Right cardiac atrium (tissue), 5 donors: Measurements from ENCODE around the gene TMEM178B. TPM values are rescaled to one million over a fixed set of nuclear protein-coding genes. Genes with fewer than 3 reads are reported as not detected.

ENCODE experiments used
- ATAC-seq, 2 donors: fragments of 200-7000 bp; cut with Tn5 transposase; one replicate each; pipeline versions ENCODE4 v1.8.0 to v1.9.1; 2020; ENCODE audit warnings: moderate library complexity in 2 of 2, mild to moderate bottlenecking in 1 of 2
- DNase-seq, 3 donors: peaks; one replicate each; pipeline ENCODE4 v3.0.0-alpha.2; 2020
- H3K27ac ChIP-seq: one replicate; pipeline ENCODE4 v1.5.1; 2013; ENCODE audit warnings: mild to moderate bottlenecking, low read length, control low read depth, moderate library complexity
- H3K27me3 ChIP-seq: one replicate; pipeline ENCODE4 v1.6.1; 2013; ENCODE audit not compliant: control insufficient read depth, insufficient read depth
- H3K4me1 ChIP-seq: one replicate; pipeline ENCODE4 v1.6.1; 2013; ENCODE audit warnings: low read length; ENCODE audit not compliant: control insufficient read depth, insufficient read depth
- H3K4me3 ChIP-seq: one replicate; pipeline ENCODE4 v1.5.1; 2013; ENCODE audit warnings: low read length, control low read depth
- H3K9me3 ChIP-seq: one replicate; pipeline ENCODE4 v1.6.1; 2013; ENCODE audit warnings: low read length; ENCODE audit not compliant: control insufficient read depth
- WGBS: extraction: QIAGEN DNeasy Blood & Tissue Kit; methylation state at CpG from one replicate; pipeline ENCODE4 v1.1.7; 2013; 5-methylcytosine and 5-hydroxymethylcytosine counted together
- intact Hi-C, 4 donors: fragments of 100-400 bp; cut with DNase I; formaldehyde crosslinking; loops; one replicate each; pipeline versions ENCODE4 v1.11.0 to v1.14.0; 2022 to 2023
- polyA plus RNA-seq: library from polyadenylated mRNA; stranded (reverse); fragments of 200-250 nt; gene quantifications from one replicate; pipeline ENCODE4 v1.2.3, GENCODE V29; 2013
- total RNA-seq, 4 donors: library from RNA; stranded (reverse); fragmentation: NEBNext Ultra II Directional; extraction: Animal tissue kit (Norgen Biotek cat#: 25700); gene quantifications; one replicate each; pipeline ENCODE4 v1.2.1, GENCODE V29; 2021
- donor health status: healthy with polysubstance abuse.
- donor health status: DM: no; HTN: yes; CAD: no.
- donor health status: DM: no; HTN: no; CAD: no.
- donor health status: DM: no; HTN: yes; CAD: no; lungs with severe emphysema.
- donor health status: DM: yes; HTN: yes; CAD: no.

Gene TMEM178B
- total and polyA plus RNA-seq, 5 donors = 13.3 to 49.6 (median 35.0) TPM

GRCh38 chr7:141295367-141295895, 221.6 kb downstream of the TMEM178B start:
- Histone ChIP-seq H3K27ac (no peak overlapping the region), H3K4me1 (peaks cover 4% of the 10 kb centered on the region), H3K4me3 (no peak overlapping the region), H3K27me3 (no peaks in the 10 kb centered on the region), H3K9me3 (no peaks in the 10 kb centered on the region)
- ATAC-seq (no peak), DNase-seq (no peak)
- 32% methylated on average over 2 of the region's 2 CpGs for WGBS
- intact Hi-C loops = no loop called here

- intact Hi-C loops = no loop called here
- DNase-seq (no peak), ATAC-seq (no peak)
- Histone ChIP-seq H3K4me3 (no peak overlapping the region), H3K27me3 (no peaks in the 10 kb centered on the region), H3K9me3 (no peaks in the 10 kb centered on the region), H3K27ac (peak overlapping the region; percentile 64), H3K4me1 (peaks cover 4% of the 10 kb centered on the region)
- 58% methylated on average over 2 of the region's 2 CpGs for WGBS
Measured at GRCh38 chr7:141300816-141301215, 227.0 kb downstream of the TMEM178B start.

GRCh38 chr7:141301544-141301943, 227.7 kb downstream of the TMEM178B start:
- ATAC-seq = peak; percentile 84 to 87
- peaks cover 4% of the 10 kb centered on the region for H3K4me1 ChIP-seq
- H3K4me3 ChIP-seq = no peak overlapping the region
- intact Hi-C loops = no loop called here
- DNase-seq = peak in 2 of 3 donors; percentile 15 to 54
- WGBS = 54% methylated on average over 8 of the region's 8 CpGs
- no peaks in the 10 kb centered on the region for H3K27me3 ChIP-seq
- H3K9me3 ChIP-seq = no peaks in the 10 kb centered on the region
- peak overlapping the region; percentile 97 for H3K27ac ChIP-seq

GRCh38 chr7:141302617-141303016, 228.8 kb downstream of the TMEM178B start:
- Histone ChIP-seq H3K27ac (peak overlapping the region; percentile 97), H3K27me3 (no peaks in the 10 kb centered on the region), H3K4me3 (no peak overlapping the region), H3K4me1 (peaks cover 4% of the 10 kb centered on the region), H3K9me3 (no peaks in the 10 kb centered on the region)
- DNase-seq (peak in 1 of 3 donors; percentile 32), ATAC-seq (peak; percentile 89)
- 78% methylated on average over 3 of the region's 3 CpGs for WGBS
- intact Hi-C loops = no loop called here

- ATAC-seq = no peak
- 66% methylated on average over 2 of the region's 2 CpGs for WGBS
- Histone ChIP-seq H3K4me1 (peaks cover 4% of the 10 kb centered on the region), H3K27me3 (no peaks in the 10 kb centered on the region), H3K27ac (peak overlapping the region; percentile 4), H3K4me3 (no peak overlapping the region), H3K9me3 (no peaks in the 10 kb centered on the region)
- intact Hi-C loops = no loop called here
- DNase-seq = no peak
Measured at GRCh38 chr7:141304291-141304690, 230.4 kb downstream of the TMEM178B start.

- intact Hi-C loops = no loop called here
- 79% methylated on average over 4 of the region's 4 CpGs for WGBS
- ATAC-seq (no peak), DNase-seq (no peak)
- H3K4me3 ChIP-seq = no peak overlapping the region
- peaks cover 3% of the 10 kb centered on the region for H3K4me1 ChIP-seq
- H3K27ac ChIP-seq = peak overlapping the region; percentile 78
- no peaks in the 10 kb centered on the region for H3K9me3 ChIP-seq
- no peaks in the 10 kb centered on the region for H3K27me3 ChIP-seq
Measured at GRCh38 chr7:141306081-141306480, 232.2 kb downstream of the TMEM178B start.

GRCh38 chr7:141312395-141312794, 238.5 kb downstream of the TMEM178B start:
- Histone ChIP-seq H3K9me3 (no peaks in the 10 kb centered on the region), H3K27ac (peak overlapping the region; percentile 17), H3K4me1 (peaks cover 5% of the 10 kb centered on the region), H3K4me3 (no peak overlapping the region), H3K27me3 (no peaks in the 10 kb centered on the region)
- no peak for ATAC-seq
- intact Hi-C loops = no loop called here
- WGBS = 55% methylated on average over 2 of the region's 2 CpGs
- no peak for DNase-seq

GRCh38 chr7:141312828-141313521, 239.1 kb downstream of the TMEM178B start:
- H3K9me3 ChIP-seq = no peaks in the 10 kb centered on the region
- intact Hi-C loops = no loop called here
- H3K27me3 ChIP-seq = no peaks in the 10 kb centered on the region
- no peak overlapping the region for H3K4me3 ChIP-seq
- ATAC-seq (peak in 1 of 2 donors; percentile 18), DNase-seq (no peak)
- peaks cover 5% of the 10 kb centered on the region for H3K4me1 ChIP-seq
- WGBS = 49% methylated on average over 2 of the region's 2 CpGs
- peak overlapping the region; percentile 88 for H3K27ac ChIP-seq

- intact Hi-C loops = no loop called here
- WGBS = 61% methylated on average over 5 of the region's 5 CpGs
- ATAC-seq = no peak
- Histone ChIP-seq H3K27ac (peak overlapping the region; percentile 88), H3K4me1 (peaks cover 5% of the 10 kb centered on the region), H3K9me3 (no peaks in the 10 kb centered on the region), H3K27me3 (no peaks in the 10 kb centered on the region), H3K4me3 (no peak overlapping the region)
- DNase-seq = no peak
Measured at GRCh38 chr7:141313896-141314295, 240.0 kb downstream of the TMEM178B start.

GRCh38 chr7:141317033-141317585, 243.2 kb downstream of the TMEM178B start:
- Histone ChIP-seq H3K27ac (no peak overlapping the region), H3K27me3 (no peaks in the 10 kb centered on the region), H3K4me3 (no peak overlapping the region), H3K4me1 (peaks cover 1% of the 10 kb centered on the region), H3K9me3 (no peaks in the 10 kb centered on the region)
- intact Hi-C loops = no loop called here
- DNase-seq (no peak), ATAC-seq (no peak)
- WGBS = 81% methylated on average over 3 of the region's 3 CpGs

- no peak for ATAC-seq
- DNase-seq = no peak
- intact Hi-C loops = no loop called here
- H3K4me3 ChIP-seq = no peak overlapping the region
- 77% methylated on average over 3 of the region's 3 CpGs for WGBS
- peaks cover 1% of the 10 kb centered on the region for H3K4me1 ChIP-seq
- H3K9me3 ChIP-seq = no peaks in the 10 kb centered on the region
- H3K27ac ChIP-seq = no peak overlapping the region
- no peaks in the 10 kb centered on the region for H3K27me3 ChIP-seq
Measured at GRCh38 chr7:141320287-141320686, 246.4 kb downstream of the TMEM178B start.
